Dedifferentiated amniotic fluid mesenchymal stem cell (primary cell): ENCODE results near the gene SLC40A1.
A peak's percentile ranks its signal among the peaks of the same experiment; 100 is the strongest.

Source experiments
- DNase-seq: peaks from one replicate; pipeline ENCODE4 v3.0.0-alpha.2; 2016; ENCODE audit errors: extremely low spot score

The SLC40A1 gene

DNA sequence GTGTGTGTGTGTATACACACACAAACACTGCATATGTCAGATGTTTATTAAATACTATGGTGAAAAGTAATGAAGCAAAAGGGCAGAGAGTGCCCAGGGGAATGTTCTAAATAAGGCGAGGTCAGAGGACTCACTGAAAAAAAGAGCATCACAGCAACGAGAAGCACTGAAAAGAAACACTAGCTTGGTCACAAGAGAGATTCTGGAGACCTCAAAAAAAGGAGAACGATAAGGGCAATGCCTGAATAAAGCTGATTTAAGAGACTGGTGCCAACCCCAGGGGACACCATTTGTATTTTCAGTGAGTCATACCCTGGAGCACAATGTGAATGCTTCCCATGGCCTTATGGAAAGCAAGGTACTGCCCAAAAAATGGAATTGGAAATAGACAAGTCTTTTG, 14.5 kb downstream of the SLC40A1 start:
- no peak for DNase-seq

GRCh38 chr2:189561371-189562038, 19.1 kb downstream of the SLC40A1 start:
- no peak for DNase-seq

DNA sequence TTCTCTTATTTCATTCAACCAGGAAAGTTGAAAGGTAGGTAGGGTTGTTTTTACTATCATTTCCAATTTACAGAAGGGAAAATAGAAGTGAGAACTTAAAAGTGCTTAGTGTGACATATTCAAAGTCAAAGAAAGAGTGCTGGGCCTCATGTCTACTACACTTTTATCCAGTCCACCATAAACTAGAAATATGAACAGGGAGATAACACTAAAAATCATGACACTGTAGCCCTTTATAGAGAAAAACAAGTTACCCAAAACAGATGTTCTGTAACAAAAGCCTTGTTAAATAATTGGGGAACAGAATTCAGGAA, 20.4 kb downstream of the SLC40A1 start:
- no peak for DNase-seq

DNA sequence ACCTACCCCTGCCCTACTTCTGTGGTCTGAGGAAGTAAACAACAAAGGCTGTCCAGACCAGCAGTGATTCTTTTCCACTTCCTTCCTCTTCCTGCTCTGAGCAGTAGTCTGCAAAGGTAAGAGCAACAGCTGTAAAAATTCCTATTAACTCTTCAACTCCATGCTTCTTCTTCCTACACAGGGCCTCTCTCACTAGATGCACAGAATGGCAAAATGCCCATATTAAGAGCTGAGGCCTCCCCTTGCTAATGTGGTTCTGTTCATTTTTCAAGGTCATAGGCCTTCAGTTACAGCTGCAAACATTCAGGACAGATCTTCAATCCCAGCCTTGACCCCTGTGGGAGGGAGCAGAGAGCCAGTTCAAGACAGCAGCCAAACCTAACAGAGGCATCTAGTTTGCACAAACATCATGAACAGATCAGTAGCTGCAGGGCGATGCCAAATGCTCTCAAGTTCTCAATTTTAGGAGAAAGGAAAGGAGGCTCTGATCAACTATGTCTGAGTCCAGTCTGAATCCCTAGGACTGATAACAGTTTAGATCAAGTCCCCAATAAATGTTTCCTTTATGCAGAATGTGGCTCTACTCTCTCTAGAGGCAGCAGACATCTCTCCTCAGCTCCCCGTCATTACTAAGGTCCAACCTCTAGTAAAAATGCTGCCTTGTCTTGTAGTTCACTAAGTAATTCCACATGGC, 20.9 kb downstream of the SLC40A1 start:
- DNase-seq: no peak

DNA sequence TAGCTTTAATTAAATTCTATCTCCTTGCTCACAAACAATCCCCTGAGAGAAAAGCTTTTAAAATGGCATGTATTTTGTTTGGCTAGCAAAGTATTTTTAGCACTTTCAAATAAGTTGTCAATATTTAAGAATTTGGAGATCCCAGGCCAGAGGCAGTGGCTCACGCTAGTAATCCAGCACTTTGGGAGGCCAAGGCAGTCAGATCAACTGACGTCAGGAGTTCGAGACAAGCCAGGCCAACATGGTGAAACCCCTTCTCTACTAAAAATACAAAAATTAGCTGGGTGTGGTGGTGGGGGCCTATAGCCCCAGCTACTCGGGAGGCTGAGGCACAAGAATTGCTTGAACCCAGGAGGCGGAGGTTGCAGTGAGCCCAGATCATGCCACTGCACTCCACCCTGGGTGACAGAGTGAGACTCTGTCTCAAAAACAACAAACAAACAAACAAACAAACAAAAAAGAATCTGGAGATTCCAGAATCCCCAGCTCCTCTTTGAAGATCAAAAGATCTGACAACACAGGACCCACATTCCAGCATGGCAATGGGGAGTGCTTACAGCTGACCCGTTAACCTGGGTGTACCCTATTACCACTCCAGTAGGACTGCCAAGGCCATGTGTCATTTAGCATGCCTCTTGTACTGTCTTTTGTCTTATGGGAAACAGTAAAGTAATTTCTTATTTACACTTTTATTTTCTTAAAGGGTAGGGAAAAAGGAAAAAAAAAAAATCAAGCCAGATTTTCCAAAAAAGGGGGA, 21.9 kb downstream of the SLC40A1 start:
- no peak for DNase-seq

- no peak for DNase-seq
These were observed 23.2 kb downstream of the SLC40A1 start for GRCh38 chr2:189557373-189557772.

- no peak for DNase-seq
These were observed 24.1 kb downstream of the SLC40A1 start for GRCh38 chr2:189556526-189556925.

GRCh38 chr2:189555232-189555631, 25.4 kb downstream of the SLC40A1 start:
- DNase-seq: no peak

DNA sequence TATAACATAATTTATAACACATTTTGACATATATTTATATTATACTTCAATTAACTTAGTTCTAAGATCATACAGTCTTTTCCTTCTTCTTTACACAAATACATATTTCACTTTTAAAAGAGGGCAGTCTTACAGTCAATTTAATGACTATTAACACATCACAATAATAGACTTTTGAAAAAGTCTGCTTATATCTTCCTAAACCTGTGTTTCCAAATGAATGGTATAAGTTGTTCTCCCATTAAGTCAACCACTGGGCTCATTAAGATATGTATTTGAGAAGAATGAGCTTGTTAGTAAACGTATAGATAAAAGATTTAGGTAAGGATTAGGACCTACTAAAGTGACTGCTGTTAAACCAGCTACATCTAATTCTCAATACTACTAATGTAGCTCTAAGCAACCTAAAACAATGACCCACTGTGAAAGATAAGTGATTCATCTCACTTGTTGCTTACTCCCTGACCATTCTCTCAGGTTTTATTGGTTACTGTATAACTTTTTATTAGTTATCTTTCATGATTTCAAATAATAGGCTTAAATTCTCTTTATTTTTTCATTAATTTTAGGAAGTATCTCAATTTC, 27.0 kb downstream of the SLC40A1 start:
- no peak for DNase-seq

GRCh38 chr2:189552991-189553404, 27.6 kb downstream of the SLC40A1 start:
- no peak for DNase-seq

GRCh38 chr2:189552334-189552990, 28.1 kb downstream of the SLC40A1 start:
- DNase-seq: no peak

DNA sequence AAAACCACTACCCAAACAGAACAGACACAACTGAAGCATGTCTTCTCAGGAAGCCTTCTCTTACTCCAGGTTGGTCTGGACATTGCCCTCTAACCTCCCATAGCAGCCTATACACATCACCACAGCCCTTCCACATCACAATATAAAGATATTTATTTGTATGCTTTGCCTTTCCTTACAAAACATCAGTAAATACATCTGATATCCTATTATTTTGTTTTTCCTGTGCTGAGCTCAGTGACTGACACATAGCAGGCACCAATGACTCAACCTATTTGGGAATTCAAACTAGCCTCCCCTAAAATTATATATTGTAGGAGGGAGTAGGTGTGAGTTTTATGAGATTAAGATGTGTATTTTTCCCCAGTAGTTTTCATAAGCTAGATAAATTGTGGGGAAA, 28.8 kb downstream of the SLC40A1 start:
- DNase-seq: no peak

DNA sequence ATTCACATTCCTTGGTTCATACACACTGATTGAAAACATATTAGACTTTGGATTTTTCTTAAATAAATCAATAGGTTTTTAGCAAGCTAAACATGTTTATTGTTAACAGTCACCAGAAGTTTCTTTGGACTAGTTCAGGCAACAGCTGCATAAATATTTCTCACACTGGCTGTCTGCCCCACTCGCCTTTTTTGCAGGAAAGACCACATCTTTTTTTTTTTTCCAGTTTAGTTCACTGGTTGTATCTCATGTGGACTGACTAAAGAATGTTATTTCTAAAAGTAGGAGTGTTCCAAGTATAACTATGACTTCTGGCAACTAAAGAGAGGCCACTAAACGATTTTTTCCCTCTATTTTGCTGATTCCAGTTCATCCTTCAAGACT, 31.1 kb downstream of the SLC40A1 start:
- DNase-seq: peak; percentile 36

- DNase-seq: no peak
These were observed 31.7 kb downstream of the SLC40A1 start for GRCh38 chr2:189548666-189549448.

GRCh38 chr2:189545418-189545817, 35.2 kb downstream of the SLC40A1 start:
- DNase-seq: no peak

- no peak for DNase-seq
These were observed 36.1 kb downstream of the SLC40A1 start for GRCh38 chr2:189544318-189545042.

DNA sequence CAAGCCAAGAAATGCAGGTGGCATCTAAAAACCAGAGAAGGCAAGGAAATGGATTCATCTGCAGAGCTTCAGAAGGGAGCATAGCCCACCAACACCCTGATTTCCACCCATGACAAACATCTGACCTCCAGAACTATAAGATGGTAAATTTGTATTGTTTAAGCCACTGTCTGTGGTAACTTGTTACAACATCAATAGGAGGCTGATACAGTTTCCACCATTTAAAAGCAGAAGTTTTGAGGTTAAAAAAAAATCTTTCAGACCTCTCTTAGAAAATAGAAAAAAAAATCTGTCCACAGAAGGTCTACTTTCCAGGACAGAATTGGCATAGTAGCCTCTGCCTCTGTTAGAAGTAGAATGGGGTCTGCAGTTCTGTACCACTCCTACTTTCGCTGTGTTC, 37.2 kb downstream of the SLC40A1 start:
- no peak for DNase-seq

- no peak for DNase-seq
These were observed 38.3 kb downstream of the SLC40A1 start for GRCh38 chr2:189542145-189542882.

DNA sequence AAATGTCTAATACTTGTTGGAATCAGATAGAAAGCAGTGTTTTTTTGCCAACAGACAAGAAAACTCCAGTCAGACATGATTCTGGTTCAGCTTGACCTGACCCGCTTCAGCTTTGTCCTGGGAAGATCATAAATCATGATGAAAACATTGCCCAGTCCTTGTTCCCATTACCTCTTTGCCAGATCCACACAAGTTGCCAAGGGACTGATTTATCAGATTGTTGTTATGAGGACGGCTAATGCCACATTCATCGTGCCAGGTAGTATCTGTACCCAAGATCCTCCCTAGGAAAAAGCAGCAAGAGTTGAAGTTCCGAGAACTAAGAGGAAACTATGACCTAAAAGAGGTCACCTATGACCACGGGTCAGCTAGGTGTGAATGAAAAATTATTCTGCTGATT, 39.0 kb downstream of the SLC40A1 start:
- no peak for DNase-seq

- no peak for DNase-seq
These were observed 40.0 kb downstream of the SLC40A1 start for GRCh38 chr2:189540551-189540950.
